A673 (cell line): Measurements from ENCODE around the gene TPPP.

ENCODE experiments used
- EZH2 ChIP-seq: fragments of 200-600 bp; sonication (generic); IDR thresholded peaks from 2 replicates; pipeline ENCODE4 v1.6.1; 2017; ENCODE audit warnings: borderline replicate concordance, low read depth, mild to moderate bottlenecking, mixed read lengths, antibody characterized with exemption, low read length; ENCODE audit not compliant: poor library complexity, severe bottlenecking
- TF ChIP-seq, protein P1 (sequence below): fragments of 300-800, 200-600 bp; sonication (generic); conservative IDR thresholded peaks from 2 replicates; pipeline ENCODE4 v1.5.1; 2017; ENCODE audit warnings: low read depth, mild to moderate bottlenecking, antibody characterized with exemption, low read length, moderate library complexity, mixed read lengths

DNA sequence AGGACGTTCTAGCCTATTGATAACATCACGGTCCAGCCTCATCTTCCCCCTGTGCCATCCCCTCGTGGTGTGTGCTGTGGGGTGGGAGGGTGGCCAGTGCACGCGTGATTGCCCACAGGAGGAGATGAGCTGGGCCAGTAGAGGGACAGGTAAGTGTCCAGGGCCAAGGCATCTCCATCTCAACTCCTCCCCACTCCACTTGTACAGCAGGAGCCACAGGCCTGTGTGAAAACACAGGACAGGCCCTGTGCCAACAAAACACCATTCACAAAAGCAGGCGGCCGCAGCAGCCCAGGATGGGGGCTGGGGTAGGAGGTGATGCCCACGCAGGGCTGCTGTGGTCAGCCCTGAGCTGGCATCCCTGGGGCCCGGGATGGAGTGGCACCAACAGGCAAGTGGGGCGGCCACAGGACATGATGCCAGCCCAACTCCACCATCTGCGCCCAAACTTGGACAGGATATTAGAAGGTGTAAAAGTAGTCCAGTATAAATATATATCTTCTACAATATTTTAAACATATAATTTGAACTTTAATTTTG is 32.6 kb downstream of the TPPP start:
- TF ChIP-seq, protein P1, sequence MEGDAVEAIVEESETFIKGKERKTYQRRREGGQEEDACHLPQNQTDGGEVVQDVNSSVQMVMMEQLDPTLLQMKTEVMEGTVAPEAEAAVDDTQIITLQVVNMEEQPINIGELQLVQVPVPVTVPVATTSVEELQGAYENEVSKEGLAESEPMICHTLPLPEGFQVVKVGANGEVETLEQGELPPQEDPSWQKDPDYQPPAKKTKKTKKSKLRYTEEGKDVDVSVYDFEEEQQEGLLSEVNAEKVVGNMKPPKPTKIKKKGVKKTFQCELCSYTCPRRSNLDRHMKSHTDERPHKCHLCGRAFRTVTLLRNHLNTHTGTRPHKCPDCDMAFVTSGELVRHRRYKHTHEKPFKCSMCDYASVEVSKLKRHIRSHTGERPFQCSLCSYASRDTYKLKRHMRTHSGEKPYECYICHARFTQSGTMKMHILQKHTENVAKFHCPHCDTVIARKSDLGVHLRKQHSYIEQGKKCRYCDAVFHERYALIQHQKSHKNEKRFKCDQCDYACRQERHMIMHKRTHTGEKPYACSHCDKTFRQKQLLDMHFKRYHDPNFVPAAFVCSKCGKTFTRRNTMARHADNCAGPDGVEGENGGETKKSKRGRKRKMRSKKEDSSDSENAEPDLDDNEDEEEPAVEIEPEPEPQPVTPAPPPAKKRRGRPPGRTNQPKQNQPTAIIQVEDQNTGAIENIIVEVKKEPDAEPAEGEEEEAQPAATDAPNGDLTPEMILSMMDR = no peak
- no peak for TF ChIP-seq EZH2
